ENCODE results near the gene PPP2R2D.
"Not testable (repeated sequence)": the region's sequence is repeated elsewhere in the genome, so short reads cannot be mapped to it uniquely, and the experiment has no call there.

Gene PPP2R2D

GRCh38 chr10:131979336-131979735 is 78.5 kb downstream of the PPP2R2D start:
- no peak for DNase-seq

GRCh38 chr10:131979821-131980270 is 79.0 kb downstream of the PPP2R2D start:
- no peak for DNase-seq

DNA sequence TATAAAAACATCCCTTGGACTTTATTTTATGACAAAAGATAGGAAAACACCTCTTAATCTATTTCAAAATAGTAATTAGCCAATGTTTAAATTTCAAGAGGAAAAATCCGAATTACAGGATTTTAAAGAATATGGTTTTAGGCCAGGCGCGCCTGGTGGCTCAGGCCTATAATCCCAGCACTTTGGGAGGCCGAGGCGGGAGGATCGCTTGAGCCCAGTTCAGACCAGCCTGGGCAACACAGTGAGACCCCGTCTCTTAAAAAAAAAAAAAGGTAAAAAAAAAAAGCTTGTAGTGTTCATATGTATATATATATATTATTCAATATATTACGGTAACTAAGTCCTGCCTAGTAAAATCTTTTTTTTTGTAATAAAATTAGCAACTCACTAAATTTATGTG is 79.5 kb downstream of the PPP2R2D start:
- DNase-seq: no peak

GRCh38 chr10:131980761-131981428 is 80.1 kb downstream of the PPP2R2D start:
- DNase-seq: no peak

DNA sequence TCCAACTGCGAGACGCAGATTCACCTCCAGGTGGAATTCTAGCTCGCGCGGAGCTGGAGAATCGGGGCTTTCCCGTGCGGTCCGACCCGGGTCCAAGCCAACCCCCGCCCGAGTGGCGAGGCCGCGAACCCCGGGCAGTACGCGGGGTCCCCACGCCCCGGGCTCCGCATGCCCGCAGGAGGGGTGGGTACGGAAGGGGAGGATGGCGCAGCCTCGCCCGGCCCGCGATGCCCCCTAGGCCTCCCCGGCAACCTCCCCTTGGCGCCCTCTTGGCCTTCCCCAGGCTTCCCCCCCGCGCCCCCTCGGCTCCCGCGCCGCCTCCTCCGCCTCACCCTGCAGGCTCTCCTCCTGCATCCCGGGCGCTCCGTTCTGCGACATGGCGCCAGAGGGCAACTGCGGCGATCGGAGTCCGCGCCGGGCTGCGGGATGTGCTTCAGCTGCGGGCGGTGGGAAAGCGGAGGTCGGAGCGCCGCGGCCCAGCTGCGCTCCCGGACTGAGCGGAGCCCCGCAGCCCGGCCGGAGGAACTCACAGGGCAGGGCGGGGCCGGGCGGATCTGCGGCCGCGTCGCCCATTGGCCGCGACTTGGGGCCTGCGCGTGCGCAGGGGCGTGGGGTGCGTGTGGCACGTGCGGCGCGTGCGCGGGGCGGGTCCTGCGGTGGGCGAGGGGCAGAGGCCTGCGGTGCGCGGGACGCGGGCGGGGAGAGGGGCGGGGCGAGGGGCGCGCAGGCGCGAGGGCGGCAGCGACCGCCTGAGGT is 80.8 kb downstream of the PPP2R2D start, which contains the start of gene BNIP3:
Gene BNIP3, minus strand, starts transcription at position 495 of the 756 bp plus-strand sequence. Its CDS starts 117 bp downstream, at position 378.
- DNase-seq: peak; percentile 98

- no peak for DNase-seq
These were observed 81.5 kb downstream of the PPP2R2D start for GRCh38 chr10:131982185-131982756.

GRCh38 chr10:131982796-131983195 is 82.0 kb downstream of the PPP2R2D start:
- no peak for DNase-seq

DNA sequence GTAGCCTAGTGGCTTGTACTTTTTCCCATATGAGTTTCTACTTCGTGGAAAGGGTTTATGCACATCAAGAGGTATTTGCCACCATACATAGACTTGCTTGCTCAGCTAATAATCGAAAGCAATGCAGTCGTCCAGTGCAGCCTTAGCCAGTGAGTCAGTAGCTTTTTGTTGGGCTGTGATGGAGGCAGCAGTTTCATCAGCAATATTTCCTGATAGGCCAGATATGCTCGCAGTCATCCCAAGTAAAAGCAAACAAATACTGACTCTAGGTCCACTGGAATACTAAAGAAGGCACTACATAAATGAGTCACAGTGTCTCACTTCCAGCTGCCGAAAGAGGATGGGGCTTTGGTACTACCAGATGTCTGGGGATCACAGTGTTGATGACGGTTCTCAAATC is 83.0 kb downstream of the PPP2R2D start:
- DNase-seq: no peak

DNA sequence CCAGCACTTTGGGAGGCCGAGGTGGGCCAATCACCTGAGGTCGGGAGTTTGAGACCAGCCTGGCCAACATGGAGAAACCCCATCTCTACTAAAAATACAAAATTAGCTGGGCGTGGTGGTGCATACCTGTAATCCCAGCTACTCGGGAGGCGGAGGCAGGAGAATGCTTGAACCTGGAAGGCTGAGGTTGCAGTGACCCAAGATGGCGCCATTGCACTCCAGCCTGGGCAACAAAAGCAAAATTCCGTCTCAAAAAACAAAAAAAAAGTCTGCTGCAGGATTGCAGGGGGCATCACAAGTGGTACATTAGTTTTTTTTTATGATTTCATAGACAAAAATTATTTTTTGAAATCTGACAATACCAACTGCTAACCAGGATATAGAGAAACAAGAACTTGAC is 86.0 kb downstream of the PPP2R2D start:
- not testable (repeated sequence) for DNase-seq

DNA sequence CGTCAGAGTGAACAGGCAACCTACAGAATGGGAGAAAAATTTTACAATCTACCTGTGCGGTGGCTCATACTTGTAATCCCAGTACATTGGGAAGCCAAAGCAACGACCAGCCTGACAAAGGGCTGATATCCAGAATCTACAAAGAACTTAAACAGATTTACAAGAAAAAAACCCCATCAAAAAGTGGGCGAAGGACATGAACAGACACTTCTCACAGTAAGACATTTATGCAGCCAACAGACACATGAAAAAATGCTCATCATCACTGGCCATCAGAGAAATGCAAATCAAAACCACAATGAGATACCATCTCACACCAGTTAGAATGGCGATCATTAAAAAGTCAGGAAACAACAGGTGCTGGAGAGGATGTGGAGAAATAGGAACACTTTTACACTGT is 86.5 kb downstream of the PPP2R2D start:
- DNase-seq: not testable (repeated sequence)

GRCh38 chr10:131987786-131988185 is 87.0 kb downstream of the PPP2R2D start:
- not testable (repeated sequence) for DNase-seq

DNA sequence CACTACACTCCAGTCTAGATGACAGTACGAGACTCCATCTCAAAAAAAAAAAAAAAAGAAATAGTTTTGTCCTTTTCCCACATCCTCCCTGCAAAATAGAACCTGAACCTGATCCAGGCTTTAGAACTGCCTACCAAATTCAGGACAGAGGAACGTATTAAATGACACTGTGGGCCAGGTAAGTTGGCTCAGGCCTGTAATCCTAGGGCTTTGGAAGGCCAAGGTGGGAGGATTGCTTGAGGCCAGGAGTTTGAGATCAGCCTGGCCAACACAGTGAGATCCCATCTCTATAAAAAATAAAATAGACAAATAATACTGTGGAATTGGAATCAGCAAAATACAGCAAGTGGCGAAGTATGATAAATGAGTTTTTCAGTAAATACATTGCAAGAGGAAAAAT is 90.9 kb downstream of the PPP2R2D start:
- DNase-seq: no peak

DNA sequence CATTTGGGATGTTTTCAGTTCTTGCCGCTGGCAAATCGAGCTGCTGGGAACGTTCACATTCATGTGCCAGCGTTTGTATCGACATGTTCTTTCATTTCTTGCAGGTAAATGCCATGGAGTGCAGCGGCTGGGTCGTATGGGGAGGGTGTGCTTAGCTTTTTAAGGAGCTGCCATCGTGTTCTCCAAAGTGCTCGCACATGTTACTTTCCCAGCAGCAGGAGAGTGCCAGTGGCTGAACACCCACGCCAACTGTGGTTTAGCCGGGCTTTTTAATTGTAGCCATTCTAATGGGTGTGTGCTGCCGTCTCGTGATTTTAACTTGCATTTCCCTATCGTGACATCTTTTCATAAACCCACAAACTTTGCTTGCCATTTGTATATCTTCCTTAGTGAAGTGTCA is 92.5 kb downstream of the PPP2R2D start:
- no peak for DNase-seq

GRCh38 chr10:131994435-131994834 is 93.6 kb downstream of the PPP2R2D start:
- DNase-seq: no peak

- DNase-seq: no peak
These were observed 95.9 kb downstream of the PPP2R2D start for GRCh38 chr10:131996466-131997365.

- no peak for DNase-seq
These were observed 96.7 kb downstream of the PPP2R2D start for GRCh38 chr10:131997366-131998049.

GRCh38 chr10:131998050-131998844 is 97.4 kb downstream of the PPP2R2D start:
- DNase-seq: no peak

DNA sequence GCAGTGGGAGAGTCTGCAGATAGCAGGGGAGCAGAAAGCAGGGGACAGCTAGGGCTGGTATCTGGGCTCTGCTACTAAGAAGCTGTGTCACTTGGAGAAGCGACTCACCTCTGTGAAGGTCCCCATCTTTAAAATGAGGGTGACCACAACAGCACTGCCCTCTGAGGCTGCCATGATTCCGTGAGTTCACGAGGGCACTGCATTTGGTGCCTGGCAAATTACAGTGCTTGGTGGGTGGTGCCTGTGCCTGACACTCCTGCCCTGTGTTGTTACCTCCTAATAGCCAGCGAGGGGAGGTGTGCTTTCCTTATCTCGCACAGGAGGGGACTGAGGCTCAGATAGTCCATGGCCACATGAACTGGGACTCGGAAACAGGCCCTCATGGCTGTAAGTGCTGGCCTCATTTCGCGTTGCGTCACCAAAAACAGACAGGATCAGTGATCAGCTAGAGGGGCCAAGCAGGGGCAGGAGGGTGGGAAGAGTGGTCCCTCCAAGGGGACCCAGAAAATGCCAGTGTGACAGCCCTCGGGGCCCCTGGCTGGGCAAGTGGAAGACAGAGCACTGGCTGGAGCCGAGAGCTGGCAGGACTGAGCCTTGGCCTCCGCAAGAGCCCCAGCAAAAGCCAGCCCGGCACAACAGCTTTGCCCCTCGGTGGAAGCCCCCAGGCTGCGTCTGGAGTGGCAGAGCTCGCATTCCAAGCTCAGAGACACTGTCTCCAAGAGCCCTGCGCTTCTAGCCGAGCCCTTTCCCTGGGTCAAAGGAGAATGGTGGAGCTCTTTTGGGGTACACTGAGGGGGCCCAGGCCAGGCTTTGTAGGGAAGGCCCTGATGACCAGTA is 98.3 kb downstream of the PPP2R2D start:
- DNase-seq: no peak

- DNase-seq: no peak
These were observed 100.6 kb downstream of the PPP2R2D start for GRCh38 chr10:132001238-132001972.

DNA sequence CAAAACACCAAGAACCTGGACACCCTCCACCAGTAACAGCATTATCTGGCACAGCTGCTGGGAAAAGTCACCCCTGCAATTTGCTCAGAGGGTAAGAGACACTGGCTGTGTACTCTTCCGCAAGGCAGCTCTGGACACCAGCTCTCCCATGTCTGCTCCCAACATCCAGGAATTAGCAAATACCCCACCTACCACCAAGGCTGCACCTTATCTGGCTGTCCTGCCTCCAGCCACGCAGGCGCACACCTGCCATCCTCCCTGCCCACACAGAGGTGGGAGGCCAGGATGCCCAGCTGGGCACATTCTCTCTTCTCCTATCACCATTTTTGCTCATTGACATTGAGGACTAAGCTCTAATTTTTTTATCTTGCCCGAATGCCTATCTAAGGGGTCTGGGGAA is 101.2 kb downstream of the PPP2R2D start:
- no peak for DNase-seq

All from activated naive CD4-positive, alpha-beta T cell treated with anti-CD3 and anti-CD28 coated beads, Interleukin-2, amount 50 U/mL, for 16 hours (primary cell).